Right hindlimb (tissue), 1 donor: ENCODE data around the gene KAZN.
A peak's percentile ranks its signal among the peaks of the same experiment; 100 is the strongest.
"Not testable (repeated sequence)": the region's sequence is repeated elsewhere in the genome, so short reads cannot be mapped to it uniquely, and the experiment has no call there.

Source experiments
- DNase-seq: peaks from one replicate; pipeline ENCODE4 v3.0.0-alpha.2; 2018

Gene KAZN

DNA sequence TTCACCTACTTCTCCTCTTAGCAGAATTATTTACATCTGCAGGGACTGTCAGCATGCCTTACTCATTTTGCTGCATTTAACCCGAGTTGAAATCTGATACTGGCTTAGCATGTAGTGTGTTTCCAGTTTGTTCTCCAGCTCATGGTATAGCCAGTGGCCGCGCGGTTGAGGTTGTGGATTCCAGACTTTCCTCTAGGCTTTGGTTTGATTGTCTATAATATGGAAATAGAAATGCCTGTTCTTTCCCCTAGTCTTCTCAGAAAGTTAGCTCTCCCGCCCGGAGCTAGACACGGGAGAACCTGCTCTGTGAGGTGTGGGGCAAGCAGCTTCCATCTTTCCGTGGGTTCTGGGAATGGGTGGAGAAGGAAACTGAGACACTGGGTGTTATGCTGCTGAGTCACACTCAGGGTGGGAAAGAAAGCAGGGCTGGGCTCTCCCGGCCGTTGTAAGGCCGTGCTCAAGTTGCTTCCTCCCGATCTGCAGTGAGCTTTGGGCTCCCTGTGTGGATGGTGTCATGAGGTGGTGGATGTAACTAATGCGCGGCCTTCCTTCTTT lies 348.3 kb downstream of the KAZN start:
- peak; percentile 56 for DNase-seq

DNA sequence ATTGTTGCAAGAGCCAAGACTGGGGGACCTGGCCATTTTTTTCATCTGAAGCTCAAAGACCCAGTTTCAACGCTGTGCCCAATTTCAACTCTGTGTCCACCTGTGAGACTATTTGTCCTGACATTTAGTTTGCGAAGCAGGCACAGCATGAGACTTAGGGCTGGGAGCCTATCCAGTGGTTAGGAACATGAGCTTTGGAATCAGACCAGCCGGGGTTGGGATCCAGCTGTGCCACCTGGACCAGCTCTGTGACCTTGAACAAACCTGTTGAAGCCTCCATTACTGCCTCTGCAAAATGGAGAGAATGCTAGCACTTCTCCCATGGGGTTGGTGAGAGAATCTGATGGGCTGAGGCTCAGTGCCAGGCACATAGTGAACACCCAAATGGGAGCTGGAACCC lies 348.9 kb downstream of the KAZN start:
- no peak for DNase-seq

DNA sequence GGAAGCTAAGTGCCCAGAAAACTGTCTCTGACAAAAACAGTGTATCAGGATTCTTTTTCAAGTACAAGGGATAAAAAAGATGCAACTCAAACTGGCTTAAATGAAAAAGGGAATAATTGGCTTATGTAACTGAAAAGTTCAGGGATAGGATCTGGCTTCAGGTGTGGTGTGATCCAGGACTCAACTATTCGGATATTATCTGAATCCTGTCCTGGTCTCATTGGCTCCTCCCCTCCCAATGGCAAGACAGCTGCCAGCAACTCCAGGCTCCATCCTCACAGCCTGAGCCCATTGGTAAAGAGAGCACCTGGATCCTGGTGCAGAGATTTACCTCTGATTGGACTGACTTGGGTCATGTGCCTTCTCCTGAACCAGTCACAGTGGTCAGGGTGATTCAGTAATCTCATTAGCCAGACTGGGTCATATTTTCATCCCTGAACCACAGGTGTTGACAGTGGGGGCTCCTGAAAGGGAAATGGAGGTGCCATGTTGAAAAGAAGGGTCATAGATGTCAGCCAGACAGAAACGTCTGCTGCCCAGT lies 349.7 kb downstream of the KAZN start:
- no peak for DNase-seq

DNA sequence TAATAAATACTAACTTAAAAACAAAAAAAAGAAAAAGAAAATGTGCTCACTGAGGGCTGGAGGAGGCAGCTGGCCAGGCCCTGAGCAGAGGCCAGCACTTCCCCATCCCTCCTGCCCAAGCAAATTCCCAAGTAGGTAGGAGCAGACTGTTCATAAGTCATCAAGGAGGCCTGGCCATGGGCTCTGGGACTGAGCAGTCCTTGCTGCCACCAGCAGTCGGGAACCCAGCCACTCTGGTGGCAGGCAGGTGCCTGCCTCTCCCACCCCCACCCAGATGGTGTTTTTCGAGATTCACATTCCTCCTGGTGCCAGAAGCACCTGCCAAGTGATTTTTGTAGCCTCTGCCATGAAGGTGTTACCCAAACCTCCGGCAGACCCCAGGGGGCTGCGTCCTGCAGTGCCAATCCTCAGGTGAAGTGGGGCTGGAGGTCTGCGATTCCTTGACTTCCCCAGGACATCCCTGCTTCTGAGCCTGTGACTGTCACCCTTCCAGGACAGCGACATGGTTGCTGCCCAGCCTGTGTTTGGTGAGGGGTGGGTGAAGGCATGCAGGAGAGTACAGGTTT lies 350.9 kb downstream of the KAZN start:
- no peak for DNase-seq

DNA sequence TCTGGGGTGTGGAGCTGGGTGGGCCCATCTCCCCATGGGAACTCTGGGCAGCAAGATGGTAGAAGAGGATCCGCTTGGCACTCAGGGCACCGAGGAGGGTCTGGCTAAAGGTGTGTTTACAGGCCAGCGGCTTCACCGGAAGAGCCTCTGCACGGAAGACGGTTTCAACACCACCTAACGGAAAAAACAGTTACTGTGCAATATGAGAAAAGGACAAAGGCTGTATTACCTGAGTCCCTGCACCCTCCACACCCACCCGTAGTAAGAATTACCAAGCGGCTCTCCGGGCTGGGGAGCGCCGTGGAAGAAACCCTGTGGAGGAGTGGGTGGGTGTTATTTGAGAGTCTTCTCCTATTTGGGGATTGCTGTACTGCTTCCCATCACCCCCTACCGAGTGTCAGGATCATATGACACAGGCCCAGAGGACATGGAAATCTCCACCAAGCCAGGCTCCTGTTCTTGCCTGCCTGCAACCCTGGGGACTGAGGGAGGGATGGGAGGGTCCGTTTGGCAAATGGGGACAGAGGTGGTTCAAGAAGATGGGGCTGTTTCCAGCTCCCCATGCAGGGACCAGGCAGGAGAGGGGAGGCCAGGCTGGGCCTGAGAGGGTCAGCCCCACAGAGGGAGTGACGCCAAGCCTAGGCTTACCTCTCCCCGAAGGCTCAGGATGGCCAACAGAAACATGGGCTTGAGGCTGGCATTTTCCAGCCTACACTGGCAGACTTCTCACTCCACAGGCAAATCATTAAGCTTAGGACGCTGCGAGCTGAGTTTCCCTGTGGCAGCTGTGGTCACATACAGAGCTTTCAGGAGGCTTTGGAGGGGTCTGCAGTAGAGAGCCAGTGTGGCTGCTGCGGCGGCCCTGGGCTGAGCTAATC lies 351.6 kb downstream of the KAZN start:
- DNase-seq: peak; percentile 51

DNA sequence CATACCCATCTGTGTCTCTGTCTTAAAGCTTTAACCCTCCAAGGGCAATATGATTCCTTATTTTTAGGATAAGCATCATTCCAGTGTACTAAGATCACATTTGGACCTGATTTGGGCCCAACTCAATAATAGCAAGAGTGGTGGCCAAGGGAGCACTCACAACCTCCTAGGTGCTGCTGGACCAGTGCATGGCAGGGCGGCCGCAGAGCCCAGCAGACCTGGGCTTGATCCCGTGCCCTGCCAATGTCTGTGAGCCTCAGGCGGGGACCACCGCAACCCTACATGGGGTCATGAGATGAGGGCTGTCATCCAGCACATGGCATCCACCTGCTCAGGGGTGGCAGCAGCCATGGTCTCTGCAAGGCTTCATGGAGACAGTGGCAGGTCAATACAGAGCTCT lies 353.3 kb downstream of the KAZN start:
- no peak for DNase-seq

DNA sequence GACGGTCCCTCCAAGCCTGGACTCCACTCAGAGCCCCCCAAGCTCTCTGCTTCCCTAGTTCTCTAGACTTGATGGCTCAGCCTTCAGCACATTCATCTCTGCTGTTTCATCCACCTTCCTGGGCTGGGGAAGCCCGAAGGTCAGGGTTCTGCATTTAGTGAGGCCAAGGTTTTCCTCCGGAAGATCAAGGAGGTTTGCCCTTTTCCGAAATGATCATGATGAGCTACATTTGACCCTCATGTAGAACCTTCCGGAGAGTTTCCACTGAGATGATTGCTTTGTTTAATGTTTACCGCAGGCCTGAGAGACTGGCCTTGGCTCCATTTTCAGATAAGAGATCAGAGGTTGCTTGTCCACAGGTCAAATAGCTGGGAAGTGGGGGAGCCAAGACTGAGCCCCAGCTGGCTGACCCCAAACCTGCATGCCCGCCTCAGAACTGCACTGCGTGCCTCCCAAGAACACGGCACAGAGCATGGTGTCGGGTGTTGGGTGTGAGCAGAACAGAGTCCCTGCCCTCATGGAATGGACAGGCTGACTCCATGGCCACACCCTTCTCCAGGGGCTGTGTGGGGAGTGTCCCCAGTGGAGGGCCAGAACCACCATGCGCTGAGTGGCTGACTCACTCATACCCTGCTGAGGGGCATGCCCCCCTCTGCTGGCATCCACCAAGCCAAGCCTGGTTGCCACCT lies 354.3 kb downstream of the KAZN start:
- no peak for DNase-seq

DNA sequence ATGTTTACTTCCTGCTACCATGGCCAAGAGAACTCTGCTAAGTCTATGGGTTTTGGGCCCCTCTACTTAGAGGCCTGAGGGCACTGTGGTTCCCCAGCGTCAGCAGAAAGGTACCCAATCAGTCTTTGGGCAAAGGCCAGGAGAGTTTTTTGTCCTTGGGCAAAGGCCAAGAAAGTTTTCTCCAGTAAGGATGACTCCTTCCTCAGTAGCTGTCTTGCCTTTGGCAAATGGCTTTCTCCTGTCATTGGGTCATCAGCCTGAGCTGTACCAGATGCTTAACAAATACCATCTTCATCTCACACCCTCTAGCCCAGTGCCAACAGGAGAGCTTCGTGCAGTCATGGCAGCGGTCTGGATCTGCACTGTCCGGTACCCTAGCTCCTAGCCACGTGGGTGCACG lies 355.7 kb downstream of the KAZN start:
- no peak for DNase-seq

DNA sequence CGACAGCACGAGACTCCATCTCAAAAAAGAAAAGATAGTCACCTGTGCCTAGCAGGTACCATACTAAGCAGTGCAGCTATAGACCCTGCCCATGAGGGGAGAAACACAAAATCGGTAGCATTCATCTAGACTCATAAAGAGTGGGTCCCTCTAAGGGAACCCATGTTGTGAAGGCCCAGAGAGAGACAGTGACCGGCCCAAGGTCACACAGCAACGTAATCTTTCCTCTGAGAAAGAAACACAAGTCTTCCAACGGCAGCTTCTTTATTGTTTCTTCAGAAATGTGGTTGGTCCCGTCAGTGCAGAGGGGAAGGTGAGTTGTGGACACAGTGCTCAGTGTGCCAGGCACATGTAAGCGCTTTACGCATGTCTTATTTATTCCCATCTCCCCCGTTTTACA lies 356.4 kb downstream of the KAZN start:
- DNase-seq: no peak

DNA sequence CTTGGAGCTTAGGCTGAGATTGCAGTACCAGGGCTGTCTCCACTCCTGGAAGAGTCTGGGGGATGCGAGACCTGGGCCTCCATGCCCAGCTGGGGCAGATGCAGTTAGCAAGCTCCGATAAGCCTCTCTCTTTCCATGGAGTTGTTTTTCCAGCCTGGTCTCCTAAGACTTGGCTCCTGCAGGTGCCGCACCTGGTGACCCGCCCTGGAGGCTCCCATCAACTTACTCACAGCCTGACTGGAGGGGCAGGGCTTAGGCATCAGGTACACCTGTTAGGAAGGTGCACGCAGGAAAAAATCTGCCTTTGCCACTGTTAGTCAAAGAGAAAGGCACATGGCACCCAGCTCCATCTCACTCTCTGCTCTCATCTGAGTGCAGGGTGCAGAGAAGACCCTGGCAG lies 356.9 kb downstream of the KAZN start:
- DNase-seq: no peak

DNA sequence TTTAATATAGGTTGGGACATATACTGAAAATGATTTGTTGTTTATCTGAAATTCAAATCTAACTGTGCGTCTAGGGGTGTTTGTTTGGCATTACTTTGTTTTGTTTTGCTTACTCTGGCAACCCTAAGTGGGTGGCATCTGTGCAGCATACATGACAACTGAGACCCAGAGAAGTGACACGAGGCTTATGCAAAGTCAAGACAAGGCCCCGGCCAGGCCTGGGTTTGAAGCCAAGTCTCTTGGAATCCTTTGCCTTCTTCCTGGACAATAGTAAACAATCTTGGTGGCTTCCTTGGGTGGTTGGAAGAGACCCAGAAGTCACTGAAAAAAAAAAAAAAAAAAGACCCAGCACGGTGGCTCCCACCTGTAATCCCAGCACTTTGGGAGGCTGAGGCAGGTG lies 357.5 kb downstream of the KAZN start:
- DNase-seq: no peak

DNA sequence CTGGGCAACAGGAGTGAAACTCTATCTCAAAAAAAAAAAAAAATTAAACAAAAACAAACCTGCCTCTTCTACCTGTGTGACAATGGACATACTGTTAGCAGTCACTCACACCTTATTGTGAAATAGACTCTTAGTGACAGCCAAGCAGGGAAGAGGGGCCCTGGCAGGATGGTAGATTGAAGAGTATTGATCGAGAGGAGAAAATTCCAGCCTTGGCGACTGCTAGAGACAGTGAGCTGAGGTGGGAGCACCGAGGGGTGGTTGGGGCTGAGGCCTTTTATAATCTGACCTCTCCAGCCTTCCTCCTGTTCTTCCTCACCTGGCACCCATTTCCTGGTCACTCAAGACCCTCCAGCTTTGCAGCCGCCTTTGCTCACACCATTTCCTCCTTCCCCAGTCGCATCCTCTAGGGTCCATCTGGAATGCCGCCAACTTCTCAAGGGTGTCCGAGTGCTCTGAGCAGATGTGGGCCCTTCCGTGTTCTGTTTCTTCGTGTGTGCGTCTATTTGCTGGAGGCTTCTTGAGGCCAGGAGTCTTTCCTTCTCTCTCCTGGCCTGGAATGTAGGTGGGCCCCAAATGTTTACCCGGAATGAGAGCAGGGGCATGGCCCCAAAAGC lies 358.2 kb downstream of the KAZN start:
- no peak for DNase-seq

DNA sequence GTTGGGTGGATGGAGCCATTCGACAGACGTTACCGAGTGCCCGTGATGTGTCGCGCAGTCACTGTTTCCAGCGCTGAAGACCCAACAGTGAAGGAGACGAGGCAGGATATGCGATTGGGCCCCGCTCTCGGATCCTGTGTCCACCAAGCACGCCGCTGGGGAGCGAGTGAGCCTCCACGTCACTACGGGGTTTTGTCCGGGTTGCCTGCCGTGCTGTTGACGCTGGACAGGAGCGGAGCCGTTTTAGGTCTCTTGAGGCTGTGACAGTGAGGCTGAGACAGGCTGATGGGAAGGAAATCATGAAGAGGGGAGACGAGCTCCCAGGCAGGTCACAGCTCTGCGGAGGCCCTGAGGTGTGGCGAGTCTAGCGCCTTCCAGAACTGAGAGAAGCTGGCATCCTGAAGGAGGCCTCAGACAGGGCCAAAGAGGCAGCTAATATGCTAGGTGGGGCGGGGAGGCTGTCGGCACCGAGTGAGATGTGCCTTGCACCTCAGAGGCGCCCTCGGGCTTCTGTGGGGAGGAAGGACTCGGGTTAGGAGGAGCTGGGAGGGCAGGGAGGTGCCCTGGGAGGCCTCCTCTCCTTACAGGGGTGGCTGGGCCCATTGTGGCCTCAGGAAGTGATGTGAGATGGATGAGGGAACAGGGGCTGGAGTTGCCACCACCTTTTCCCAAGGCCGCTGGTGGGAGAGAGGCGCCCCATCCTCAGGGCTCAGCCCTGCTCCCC lies 359.1 kb downstream of the KAZN start:
- DNase-seq: no peak

DNA sequence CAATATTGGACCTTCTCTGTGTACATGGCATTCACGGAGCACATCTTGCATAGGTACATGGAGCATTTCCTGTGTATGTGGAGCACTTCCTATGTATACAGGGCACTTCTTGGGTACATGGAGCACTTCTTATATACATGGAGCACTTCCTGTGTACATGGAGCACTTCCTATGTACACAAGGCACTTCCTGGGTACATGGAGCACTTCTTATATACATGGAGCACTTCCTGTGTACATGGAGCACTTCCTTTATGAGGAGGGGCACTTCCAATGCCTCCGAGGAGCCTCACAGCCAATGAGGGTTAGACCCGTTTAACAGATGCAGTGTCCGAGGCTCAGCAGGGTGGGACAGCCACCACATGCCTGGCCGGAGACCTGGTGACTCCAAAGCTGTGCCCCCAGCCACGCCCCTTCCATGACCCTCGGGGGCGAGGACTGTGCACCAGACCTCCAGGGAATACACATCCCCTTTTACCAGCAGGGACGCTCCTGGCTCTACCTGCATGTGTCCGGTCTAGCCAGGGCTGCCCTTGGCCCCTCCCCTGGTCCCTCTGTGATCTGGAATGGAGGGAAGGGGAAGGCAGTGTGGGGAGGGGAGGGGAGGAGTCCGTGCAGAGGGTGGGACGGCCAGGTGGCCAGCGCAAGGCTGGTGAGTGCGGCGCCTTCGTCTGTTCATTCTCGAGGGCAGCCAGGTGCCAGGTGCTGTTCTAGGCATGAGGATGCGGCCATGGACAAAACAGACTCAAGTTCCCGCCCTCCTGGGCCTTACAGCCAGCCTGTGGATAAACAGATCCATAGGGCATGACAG lies 360.0 kb downstream of the KAZN start:
- DNase-seq: no peak

DNA sequence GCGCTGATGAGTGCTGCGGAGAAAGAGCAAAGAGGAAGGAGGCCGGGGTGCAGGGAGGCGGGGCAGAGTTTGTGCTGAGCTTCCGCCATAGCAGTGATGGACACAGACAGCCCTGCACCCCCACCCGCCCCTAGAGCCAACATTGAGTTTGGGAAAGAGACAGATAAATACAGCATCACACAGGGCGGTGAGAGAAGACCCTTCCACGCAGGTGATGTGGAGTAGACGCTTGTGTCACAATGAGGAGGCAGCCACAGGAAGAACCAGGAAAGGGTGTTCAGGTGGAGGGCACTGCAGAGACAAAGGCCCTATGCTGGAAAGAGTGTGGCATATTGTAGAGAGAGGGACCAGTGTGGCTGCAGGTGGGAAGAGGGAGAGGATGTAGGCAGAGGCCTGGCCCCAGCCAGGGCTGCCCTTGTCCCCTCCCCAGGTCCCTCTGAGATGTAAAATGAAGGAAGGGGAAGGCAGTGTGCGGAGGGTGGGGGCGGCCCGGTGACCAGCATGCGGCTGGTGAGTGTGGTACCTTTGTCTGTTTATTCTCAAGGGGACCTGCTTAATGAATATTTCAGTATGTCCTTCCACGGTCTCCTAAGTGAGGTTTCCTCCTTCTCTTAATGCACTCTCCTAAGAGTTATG lies 360.7 kb downstream of the KAZN start:
- no peak for DNase-seq

DNA sequence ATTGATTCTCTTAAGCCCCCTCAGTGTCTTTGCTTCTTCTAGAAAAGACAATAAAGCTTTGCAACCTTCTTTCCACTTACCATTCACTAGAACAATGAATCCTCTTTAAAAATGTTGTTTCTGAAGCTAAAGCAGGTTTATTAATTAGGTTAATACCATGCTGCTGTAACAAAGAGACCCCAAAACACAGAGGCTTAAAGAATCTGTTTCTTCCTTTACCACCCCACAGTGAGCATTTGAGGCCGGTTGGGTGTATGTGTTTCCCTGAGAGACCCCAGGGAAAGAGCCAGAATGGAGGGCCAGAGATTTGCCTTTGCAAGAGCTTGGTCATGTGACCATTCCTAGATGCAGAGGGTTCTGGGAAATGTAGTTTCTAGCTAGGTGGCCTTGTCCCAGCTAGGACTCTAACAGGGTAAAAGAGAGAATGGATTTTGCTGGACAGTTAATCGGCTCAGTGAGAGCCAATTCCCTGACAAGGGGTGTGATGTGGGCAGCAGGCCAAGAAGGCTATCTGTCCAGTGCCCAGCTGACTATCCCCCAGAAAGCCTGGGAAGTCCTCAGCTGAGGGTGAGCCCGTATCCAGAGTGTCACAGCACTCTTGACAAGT lies 363.3 kb downstream of the KAZN start:
- no peak for DNase-seq

DNA sequence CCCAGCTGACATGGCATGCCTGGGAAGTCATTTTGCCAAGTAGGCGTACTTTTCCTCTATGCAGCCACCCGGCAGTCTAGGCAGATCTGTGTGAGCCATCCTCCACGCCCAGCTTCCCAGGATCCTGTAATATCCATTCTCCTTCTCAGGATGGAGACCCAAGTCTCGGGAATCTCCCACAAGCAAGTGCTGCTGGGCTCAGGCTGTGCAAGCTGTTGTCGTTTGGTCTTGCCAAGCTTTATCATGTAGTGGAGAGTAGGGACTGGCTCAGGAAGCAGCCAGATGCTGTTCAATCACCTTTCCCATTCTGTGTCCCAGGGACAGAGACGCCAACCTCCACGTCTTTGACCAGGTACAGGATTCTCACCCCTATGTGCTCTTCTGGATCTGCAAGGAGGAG lies 363.9 kb downstream of the KAZN start:
- no peak for DNase-seq

DNA sequence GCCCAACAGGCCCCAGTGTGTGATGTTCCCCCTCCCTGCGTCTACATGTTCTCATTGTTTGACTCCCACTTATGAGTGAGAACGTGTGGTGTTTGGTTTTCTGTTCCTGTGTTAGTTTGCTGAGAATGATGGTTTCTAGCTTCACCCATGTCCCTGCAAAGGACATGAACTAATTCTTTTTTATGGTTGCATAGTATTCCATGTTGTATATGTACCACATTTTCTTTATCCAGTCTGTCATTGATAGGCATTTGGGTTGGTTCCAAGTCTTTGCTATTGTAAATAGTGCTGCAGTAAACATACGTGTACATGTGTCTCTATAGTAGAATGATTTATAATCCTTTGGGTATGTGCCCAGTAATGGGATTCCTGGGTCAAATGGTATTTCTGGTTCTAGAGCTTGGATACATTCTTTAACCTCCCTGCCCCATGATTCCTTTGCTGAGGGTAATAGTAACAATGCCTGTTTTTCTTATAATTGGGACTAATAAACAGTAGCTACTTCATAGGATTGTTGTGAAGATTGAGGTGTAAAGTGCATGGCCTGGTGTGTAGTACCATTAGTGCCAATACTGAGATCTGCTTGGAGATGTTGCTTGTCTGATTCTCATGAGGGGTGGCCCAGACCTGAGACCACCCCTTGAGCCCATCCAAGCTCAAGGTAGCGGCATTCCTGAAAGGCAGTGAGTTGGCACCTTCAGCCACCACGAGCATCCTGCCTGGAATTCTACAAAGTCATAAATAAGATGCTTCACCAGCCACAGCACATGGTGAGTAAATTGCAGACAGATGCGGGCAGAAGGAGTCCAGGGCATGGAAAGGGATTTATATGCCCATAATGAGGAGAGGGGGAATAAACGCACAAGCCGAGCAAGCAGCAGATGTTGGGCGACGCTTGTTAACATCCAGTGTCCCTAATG lies 365.6 kb downstream of the KAZN start:
- not testable (repeated sequence) for DNase-seq

DNA sequence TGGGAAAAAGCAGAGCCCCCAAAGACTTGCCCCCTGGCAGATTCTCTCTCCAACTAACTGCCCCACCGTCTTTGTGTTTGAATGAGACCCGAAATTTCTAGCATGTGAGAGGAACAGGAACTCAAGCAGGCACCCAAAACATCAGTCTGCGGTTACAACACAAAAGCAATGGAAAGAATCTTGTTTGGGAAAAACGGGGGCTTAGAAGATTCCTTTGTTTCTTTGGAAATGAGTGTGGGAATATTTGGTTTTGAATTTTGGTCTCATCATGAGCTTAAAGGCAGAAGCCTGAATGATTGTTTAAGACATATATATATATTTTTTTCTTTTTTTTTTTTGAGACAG lies 366.2 kb downstream of the KAZN start:
- no peak for DNase-seq
